HG02623 (cell line): ENCODE measurements around the gene LANCL3.

Experiments
- ATAC-seq: cut with Tn5 transposase; IDR thresholded peaks from one replicate; pipeline ENCODE4 v1.9.1; 2021; ENCODE audit warnings: moderate library complexity; ENCODE audit not compliant: unreplicated experiment

The LANCL3 gene

GRCh38 chrX:37678574-37678973, 107.1 kb downstream of the LANCL3 start:
- no peak for ATAC-seq

- no peak for ATAC-seq
These were observed 107.8 kb downstream of the LANCL3 start for GRCh38 chrX:37679230-37679629.

GRCh38 chrX:37679888-37680287, 108.4 kb downstream of the LANCL3 start:
- no peak for ATAC-seq

- ATAC-seq, result no peak
These were observed 113.0 kb downstream of the LANCL3 start for GRCh38 chrX:37684426-37684825.

- no peak for ATAC-seq
These were observed 113.5 kb downstream of the LANCL3 start for GRCh38 chrX:37684973-37685372.

GRCh38 chrX:37685381-37686359, 114.2 kb downstream of the LANCL3 start, which contains the start of gene XK:
XK (plus strand) TSS chrX:37685791; CDS start chrX:37685962, 171 bp downstream.
- peak; percentile 77 for ATAC-seq

GRCh38 chrX:37686369-37686995, 115.0 kb downstream of the LANCL3 start:
- ATAC-seq, result no peak

- ATAC-seq, result no peak
These were observed 115.5 kb downstream of the LANCL3 start for GRCh38 chrX:37686996-37687395.

GRCh38 chrX:37690119-37690518, 118.7 kb downstream of the LANCL3 start:
- ATAC-seq, result no peak

- no peak for ATAC-seq
These were observed 121.5 kb downstream of the LANCL3 start for GRCh38 chrX:37692918-37693317.

GRCh38 chrX:37697169-37697760, 125.8 kb downstream of the LANCL3 start:
- no peak for ATAC-seq

GRCh38 chrX:37701588-37701987, 130.1 kb downstream of the LANCL3 start:
- no peak for ATAC-seq

- no peak for ATAC-seq
These were observed 140.5 kb downstream of the LANCL3 start for GRCh38 chrX:37711991-37712390.

GRCh38 chrX:37712458-37712857, 141.0 kb downstream of the LANCL3 start:
- no peak for ATAC-seq

- no peak for ATAC-seq
These were observed 143.0 kb downstream of the LANCL3 start for GRCh38 chrX:37714479-37714878.

GRCh38 chrX:37716602-37717001, 145.1 kb downstream of the LANCL3 start:
- ATAC-seq, result no peak

- ATAC-seq, result no peak
These were observed 146.2 kb downstream of the LANCL3 start for GRCh38 chrX:37717708-37718107.

GRCh38 chrX:37722595-37722994, 151.1 kb downstream of the LANCL3 start:
- no peak for ATAC-seq

GRCh38 chrX:37726346-37726745, 154.9 kb downstream of the LANCL3 start:
- no peak for ATAC-seq
